ENCODE data around the gene CIAO2B.

DNA sequence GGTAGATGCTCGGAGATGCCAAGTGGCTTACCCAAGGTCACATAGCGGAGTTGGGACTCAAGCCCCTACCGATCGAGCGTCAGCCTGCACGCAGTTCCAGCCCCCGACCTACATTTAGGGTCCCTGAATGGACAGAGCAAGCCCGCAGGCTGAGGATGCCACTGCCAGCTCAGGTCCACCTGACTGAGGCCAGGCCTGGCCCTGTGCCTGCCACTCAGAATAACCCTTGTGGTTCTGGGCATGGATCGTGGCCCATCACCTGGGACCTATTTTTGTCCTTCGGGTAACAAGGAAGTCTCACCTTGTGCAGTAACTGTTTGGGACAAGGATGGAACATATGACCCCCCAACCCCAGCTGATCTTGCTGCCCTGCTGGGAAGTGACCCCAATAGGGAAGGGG lies 32.6 kb downstream of the CIAO2B start:
- no peak for TF ChIP-seq CTCF (IDR thresholded peaks at IDR 0.05)
- TF ChIP-seq POLR2A (IDR thresholded peaks at IDR 0.05): no peak
- TF ChIP-seq POLR2AphosphoS5 (IDR thresholded peaks at IDR 0.05): no peak
- TF ChIP-seq EP300 (IDR thresholded peaks at IDR 0.05): no peak

Measured in sigmoid colon (tissue), 4 donors.